ENCODE measurements around the gene TMEM61.
"Not testable (repeated sequence)": the region's sequence is repeated elsewhere in the genome, so short reads cannot be mapped to it uniquely, and the experiment has no call there.

Gene TMEM61

DNA sequence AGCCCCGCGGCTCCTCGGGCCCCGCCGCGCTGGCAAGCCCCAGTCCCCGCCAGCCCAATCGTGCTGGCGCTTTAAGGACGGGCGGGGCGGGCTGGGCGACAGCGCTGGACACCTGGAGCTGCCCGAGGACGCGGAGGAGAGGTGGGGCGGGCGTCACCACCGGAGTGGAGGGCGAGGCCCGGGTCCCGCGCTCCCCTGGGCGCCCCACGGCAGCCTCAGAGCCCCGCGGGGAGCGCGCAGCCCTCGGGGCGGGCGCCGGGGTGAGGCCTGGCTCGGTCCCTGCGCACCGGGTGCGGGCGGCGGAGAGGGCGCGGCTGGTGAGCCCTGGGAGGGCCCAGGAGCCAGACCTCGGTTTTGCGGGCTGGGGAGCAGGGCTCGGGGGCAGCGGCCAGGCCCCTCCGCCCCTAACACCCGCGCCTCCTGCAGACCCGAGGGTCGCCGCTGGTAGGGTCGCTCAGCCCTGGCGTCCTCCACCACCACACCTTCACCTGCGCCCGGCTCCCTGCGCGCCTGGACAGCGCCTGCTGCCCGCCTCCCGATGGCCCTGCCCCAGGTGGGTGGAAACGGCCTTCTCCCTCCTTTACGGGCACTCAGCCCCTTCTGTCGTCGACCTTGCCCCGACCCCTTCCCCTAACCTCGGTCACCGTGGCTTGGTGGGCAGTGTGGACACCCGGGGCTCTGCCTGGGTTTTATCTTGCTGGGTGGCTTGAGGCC lies at the start of gene TMEM61:
TMEM61 (plus strand) TSS at position 101 of the 714 bp plus-strand sequence; CDS start at position 539, 438 bp downstream.
- no peak for DNase-seq (ENCODE audit: low read depth in 3 of 3)

DNA sequence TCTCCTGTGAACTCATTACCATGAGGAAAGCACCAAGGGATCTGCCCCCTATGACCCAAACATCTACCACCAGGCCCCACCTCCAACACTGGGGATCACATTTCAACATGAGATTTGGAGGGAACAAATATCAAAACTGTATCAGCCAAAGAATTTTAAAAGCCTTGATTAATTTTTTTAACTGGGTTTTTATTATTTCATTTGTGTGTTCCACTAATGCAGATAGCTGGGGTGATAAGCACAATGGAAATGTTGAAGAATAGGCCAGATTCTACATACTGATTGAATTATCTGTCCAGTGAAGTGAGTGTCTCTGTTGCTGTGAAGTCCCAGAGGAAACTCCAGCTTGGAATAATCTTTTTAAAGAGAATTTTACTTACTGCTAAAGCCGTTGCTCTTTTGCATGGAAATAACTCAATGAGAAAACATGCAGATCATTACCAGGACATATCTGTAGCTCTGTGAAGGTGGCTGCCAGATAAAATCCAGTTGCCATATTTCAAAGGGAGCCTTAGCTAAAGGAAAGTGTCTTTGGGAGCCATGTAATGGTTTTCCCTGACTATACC lies 49.1 kb upstream of the TMEM61 start:
- DNase-seq (ENCODE audit: low read depth in 3 of 3): no peak

DNA sequence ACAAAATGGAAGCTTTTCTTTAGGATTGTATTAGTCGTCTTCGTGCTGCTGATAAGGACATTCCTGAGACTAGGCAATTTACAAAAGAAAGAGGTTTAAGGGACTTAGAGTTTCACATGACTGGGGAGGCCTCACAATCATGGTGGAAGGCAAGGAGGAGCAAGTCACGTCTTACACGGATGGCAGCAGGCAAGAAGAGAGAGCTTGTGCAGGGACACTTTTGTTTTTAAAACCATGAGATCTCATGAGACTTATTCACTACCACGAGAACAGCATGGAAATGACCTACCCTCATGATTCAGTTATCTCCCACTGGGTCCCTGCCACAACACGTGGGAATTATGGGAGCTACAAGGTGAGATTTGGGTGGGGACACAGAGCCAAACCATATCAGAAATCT lies 46.3 kb upstream of the TMEM61 start:
- DNase-seq (ENCODE audit: low read depth in 3 of 3): not testable (repeated sequence)

DNA sequence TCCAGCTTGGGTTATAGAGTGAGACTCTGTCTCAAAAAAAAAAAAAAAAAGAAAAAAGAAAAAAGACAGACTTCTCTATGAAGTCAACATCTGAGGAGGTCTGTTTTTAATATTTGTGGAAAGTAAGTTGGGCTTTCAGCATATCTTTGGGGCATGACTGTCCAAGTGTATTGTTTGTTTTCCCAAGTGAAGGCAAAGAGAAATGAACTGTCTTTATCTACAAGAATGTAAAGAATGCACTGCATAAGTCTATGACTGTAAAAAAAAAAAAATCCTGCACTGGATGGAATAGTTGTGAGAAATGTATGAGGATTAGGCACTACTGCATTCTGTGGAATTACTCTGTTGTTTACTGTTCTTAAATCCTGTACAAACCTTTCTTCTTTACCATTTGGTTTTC lies 45.6 kb upstream of the TMEM61 start:
- no peak for DNase-seq (ENCODE audit: low read depth in 3 of 3)

DNA sequence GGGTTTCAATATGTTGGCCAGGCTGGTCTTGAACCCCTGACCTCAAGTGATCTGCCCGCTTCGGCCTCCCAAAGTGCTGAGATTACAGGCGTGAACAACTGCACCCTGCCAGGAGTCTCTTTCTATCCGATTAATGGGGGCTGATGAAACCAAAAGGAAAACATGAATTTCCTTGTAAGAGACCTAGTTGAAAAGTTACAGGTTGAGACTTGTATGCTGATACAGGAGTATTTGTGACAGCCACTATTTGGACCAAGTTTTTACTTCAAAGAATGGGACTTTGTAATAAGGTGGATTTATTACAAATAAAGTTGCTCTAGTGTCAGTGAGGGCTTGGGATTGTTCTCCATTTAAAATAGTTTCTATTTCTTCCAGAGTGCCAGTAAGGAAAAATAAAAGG lies 43.6 kb upstream of the TMEM61 start:
- DNase-seq (ENCODE audit: low read depth in 3 of 3): no peak

DNA sequence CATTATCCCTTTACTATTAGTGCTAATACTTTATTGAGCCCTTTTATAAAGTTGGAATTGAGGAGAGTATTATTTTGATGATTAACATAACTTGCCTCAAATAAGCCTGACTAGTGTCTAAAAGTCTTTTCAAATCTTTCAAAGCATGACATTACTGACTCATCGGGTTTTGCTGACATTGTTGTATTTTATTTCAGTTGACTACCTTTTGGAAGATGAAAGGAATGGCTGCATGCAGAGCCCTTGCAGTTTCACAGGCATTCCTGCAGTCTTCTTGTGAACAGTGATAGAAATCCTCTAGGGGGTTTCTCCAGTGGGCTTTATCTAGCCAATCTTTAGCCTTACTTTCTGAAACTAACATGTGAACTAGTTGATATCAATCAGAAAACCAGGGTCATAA lies 43.0 kb upstream of the TMEM61 start:
- no peak for DNase-seq (ENCODE audit: low read depth in 3 of 3)

DNA sequence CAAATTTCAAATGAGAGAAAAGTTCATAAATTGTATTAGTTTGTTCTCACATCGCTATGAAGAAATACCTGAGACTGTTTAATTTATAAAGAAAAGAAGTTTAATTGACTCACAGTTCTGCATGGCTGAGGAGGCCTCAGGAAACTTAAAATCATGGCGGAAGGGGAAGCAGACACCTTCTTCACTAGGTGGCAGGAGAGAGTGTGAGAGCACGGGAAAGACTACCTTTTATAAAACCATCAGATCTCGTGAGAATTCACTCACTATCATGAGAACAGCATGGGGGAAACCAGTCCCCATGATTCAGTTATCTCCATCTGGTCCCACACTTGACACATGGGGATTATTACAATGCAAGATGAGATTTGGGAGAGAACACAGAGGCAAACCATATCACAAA lies 41.5 kb upstream of the TMEM61 start:
- DNase-seq (ENCODE audit: low read depth in 3 of 3): not testable (repeated sequence)

DNA sequence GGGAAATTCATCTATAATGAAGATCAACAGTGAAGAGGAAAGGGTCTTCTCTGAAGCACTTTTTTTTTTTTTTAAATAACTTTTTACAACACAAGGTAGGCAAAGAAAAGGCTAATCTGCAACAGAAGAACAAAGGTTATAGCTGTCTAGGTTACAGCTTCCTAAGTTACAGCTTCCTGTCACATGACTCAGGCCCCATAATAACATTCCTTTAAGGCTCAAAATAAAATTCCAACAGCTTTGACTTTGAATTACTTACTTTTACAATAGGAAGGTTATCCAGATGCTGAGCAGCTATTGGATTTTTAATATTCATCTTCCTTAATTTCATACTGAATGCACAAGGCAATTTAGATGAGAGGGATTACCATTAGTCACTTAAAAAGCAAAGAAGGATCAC lies 40.4 kb upstream of the TMEM61 start:
- DNase-seq (ENCODE audit: low read depth in 3 of 3): no peak

DNA sequence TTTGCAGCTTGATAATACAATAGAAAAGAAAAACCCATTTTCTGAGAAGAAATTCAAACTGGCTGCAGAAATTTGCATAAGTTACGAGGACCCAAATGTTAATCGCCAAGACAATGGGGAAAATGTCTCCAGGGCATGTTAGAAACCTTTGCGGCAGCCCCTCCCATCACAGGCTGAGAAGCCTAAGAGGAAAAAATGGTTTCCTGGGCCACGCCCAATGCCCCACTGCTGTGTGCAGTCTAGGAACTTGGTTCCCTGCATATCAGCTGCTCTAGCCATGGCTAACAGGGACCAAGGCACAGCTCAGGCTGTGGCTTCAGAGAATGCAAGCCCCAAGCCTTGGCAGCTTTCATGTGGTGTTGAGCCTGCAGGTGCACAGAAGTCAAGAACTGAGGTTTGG lies 37.5 kb upstream of the TMEM61 start:
- no peak for DNase-seq (ENCODE audit: low read depth in 3 of 3)

DNA sequence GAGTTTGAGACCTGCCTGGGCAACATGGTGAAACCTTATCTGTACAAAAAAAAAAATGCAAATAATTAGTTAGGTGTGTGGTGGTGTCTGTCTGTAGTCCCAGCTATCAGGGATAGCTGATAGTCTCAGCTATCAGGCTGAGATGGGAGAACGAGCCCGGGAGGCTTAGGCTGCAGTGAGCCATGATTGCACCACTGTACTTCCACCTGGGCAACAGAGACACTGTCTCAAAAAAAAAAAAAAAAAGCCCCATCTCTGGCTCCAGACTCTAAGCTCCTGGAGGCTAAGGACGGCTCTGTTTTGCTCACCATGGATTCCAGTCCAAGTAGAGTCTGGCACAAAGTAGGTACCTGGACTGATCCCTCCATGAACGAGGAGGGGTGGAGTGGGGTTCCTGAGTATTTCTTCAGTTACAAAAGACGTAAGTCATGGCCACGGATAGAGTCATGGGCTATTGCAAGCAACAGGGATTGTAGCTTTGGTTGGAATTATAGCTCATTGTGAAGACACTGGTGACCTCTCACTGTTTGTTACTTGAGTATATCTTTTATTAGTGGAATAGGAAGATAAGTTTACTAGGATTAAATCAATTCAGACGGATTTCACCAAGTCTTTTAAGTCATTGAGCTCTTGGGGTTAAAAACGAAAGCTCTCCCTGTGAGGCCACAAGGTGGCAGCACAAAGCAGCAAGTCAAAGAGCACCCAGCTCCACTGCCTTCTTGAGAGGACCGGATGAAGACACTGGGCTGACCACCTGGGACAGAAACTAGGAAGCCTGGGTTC lies 35.6 kb upstream of the TMEM61 start:
- peak; percentile 22 to 55 (median 42) for DNase-seq (ENCODE audit: low read depth in 3 of 3)

DNA sequence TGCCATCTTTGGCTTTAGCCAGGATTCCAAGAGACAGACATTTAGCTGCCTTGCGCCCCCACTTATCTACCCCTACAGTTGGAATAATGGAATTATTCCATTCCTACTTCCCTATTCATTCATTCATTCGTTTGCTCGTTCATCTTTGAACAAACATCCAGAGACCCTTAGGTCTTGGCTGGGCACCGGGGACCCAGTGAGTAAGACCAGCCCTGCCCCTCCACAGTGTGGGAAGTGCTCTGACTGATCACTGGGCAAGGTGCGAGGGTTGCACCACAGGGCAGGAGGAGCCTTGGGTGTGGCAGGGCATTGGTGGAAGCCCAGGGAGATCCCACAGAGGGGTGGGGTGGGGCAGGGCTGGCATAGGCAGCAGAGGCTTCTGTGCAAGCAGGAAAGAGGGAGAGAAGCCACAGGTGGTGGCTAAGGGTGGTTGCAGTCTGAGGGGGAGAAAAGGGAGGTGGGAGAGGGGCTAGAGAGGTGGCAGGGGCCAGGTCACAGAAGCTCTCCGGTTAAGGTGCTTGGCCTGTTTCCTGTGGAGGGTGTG lies 35.0 kb upstream of the TMEM61 start:
- no peak for DNase-seq (ENCODE audit: low read depth in 3 of 3)

DNA sequence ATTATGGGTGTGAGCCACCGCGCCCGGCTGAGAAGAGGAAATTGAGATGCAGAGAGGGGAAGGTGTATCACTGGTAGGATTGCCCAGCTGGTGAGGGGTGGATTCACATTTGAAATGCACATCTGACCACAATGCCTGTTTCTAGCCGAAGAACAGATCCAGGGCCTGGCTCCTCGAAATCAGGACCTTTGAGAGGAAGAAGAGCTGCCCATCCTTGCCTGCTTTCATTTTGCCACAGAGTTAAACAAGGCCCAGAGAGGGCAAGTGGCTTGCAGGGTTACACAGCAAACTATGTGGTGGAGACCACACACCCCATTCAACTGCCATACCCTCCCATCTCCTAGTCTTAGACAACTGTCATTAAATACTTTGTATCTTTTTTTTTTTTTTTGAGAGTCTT lies 32.9 kb upstream of the TMEM61 start:
- DNase-seq (ENCODE audit: low read depth in 3 of 3): no peak

DNA sequence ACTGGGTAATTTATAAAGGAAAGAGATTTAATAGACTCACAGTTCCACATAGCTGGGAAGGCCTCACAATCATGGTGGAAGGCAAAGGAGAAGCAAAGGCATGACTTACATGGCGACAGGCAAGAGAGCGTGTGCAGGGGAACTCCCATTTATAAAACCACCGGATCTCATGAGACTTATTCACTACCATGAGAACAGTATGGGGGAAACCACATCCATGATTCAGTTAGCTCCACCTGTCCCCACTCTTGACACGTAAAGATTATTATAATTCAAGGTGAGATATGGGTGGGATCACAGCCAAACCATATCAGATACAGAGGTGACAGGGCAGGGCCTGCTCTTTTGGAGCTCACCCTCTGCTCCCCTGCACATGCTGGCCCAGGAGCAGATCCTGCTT lies 31.4 kb upstream of the TMEM61 start:
- no peak for DNase-seq (ENCODE audit: low read depth in 3 of 3)

DNA sequence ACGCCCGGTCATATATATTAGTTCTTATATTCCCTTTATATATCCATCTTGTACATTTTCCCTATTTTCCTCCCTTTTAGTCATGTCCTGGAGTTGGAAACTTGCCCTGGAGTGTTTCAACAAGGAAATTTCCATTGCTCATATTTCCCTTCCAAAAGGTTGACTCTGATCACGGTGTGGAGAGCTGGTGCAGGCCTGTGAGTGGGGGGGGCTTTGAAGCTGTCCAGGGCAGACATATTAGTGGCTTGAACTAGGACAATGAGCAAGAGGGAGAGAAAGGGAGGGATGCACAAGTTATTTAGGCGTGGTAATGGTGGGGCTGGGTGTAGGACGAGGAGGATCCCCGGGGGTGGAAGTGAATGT lies 30.4 kb upstream of the TMEM61 start:
- DNase-seq (ENCODE audit: low read depth in 3 of 3): no peak

DNA sequence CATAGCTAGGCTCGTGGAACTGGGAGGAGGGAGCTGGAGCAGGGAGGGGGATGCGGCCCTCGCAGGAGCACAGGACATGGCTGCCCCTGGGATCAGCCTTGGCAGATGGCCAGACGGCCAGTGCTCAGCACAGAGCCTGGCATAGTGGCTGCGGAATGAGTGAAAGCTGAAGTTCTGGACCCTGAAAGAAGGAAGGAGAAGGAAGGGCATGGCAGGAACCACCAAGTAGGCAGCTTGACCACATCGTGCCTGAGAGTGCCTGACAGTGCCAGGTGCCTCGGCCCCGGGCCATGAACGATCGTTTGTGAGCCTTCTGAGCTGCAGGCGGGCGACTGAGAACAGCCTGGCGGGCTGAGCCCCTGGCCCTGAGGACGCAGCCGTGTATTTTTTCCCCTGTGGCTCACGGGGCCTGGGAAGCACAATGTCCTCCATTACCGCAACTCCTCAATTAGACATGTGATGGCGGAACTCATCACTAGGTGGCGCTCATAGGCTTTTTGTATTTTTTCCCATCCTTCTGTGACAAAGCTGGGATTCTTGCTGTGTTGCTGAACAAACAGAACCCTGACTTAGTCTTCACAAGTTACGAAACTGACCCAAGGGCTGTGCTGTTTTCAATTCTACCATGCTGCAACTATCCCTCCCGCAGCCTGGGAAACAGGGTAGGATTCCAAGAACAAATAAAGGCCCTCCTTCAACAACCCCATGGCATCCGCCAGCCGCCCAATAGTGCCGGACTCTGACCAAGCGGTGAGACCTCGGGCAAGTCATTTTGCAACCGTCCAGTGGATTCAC lies 29.9 kb upstream of the TMEM61 start:
- peak; percentile 12 to 50 (median 21) for DNase-seq (ENCODE audit: low read depth in 3 of 3)

DNA sequence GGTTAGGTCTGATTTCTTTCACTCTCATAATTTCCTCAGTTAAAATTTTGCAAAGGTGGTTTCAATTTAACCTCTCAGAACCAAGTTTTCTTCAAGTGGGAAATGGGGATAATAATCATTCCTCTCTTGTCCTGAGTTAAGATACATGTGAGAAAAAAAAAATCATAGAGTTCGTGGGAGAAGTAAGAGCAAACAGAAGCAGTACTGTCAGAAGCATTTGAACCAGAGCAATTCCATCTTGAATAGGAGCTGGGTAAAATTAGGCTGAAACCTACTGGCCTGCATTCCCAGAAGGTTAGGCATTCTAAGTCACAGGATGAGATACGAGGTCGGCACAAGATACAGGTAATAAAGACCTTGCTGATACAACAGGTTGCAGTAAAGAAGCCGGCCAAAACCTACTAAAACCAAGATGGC lies 28.6 kb upstream of the TMEM61 start:
- no peak for DNase-seq (ENCODE audit: low read depth in 3 of 3)

DNA sequence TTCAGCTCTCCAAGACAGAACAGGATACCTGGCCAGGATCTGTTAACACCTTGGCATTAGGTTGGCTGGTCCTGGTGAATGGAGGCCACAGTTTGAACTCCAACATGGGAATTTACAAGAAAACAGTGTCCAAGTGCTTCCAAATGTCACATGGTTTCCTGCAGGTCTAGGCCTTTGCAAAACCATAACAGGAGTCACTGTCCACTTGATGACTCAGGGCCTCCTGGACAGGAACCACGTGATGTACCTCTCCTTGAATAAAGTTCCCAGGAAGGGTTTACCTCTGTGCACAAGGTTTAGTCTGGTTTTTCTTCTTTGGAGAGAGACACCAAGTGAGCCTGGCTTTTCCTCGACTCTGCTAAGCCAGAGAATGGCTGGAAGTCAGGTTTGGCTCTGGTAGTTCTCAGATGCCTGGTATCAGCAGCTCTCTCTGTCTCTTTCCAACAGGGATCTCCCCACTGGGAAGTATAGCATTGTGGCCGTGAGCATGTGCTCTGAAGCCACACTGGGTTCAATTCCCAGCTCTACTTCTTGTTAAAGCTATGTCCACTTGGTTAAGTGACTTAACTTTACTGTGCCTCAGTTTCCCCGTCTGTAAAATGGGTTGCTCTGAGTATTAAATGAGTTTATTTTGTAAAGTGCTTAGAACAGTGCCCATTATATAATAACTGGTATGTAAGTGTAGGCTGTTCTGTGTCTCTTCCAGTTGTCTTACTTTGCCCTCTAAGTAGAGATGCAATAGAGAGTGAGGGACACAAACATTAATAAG lies 27.3 kb upstream of the TMEM61 start:
- no peak for DNase-seq (ENCODE audit: low read depth in 3 of 3)

DNA sequence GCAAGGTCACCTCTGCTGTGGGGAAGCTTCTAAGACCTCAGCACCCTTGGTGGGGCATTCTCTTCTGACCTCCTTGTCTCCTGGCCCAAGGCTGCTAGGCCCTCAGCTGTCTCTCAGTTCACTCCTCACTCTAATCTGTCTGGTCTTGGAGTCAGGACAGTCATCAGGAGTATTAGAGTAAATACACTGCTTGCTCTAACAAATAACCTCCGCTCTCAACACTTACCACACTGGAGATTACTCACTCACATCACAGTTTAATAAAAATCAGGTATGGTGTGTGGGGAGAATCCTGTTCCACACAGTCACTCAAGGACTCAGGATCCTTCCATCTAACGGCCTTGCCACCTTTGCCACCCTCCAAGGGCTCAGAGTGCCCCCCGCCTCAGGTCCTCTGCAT lies 26.6 kb upstream of the TMEM61 start:
- DNase-seq (ENCODE audit: low read depth in 3 of 3): no peak

DNA sequence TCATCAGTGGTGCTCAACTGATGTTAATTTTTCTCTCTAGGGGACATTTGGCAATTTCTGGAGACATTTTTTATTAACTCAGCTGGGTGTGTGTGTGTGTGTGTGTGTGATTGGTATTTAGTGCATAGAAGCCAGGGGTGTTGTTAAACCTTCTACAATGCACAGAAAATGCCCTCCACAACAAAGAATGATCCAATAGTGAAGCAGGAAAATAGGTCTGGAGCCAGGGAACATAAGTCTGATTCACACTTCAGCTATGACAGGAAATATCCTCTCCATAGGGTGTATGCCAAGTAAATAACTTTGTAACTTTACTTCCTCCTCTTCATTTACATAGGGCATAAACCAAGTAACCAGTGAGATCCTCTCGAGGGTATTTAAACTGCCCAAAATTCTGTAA lies 25.1 kb upstream of the TMEM61 start:
- no peak for DNase-seq (ENCODE audit: low read depth in 3 of 3)

DNA sequence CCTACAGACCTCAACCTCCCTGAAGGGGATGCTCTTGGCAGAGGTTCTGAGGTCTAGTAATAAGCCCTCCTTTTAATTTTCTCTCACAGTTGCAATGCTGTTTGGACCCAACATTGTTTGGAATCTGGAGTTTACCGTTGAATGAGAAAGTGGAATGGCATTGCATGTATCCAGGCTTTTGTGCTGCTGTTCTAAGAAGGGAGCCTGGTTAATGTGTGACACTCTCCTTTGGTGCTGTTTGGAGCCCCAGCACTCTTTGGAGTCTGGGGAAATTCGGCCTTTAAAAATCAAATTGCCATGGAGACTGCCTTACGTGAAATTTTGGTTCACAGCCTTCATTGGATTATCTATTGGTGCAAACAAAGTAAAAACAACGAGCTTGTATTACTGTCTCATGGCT lies 23.7 kb upstream of the TMEM61 start:
- DNase-seq (ENCODE audit: low read depth in 3 of 3): no peak

DNA sequence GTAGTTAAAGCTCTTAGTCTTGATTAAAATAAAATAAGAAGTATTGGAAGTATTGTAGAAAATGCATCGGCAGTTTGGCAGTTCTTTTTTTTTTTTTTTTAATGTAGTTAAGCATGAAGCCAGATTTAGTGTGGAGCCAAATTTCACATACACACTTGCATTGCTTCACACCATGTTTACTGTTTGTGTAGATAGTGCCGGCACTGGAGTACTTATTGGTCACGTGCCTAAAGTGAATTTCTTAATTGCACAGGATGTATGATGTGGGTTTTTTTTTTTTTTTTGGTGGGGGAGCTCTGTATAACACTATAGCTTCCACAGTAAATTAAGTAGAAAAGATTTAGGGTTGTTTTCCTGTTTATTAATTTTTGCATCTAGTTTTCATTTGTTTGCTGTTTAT lies 21.2 kb upstream of the TMEM61 start:
- DNase-seq (ENCODE audit: low read depth in 3 of 3): no peak

Measured in stimulated activated CD4-positive, alpha-beta T cell treated with anti-CD3 and anti-CD28 coated beads, TNF-alpha, amount 100 ng/mL, for 24 hours (primary cell).